Endothelial cell of umbilical vein (primary cell): ENCODE measurements around the gene ENOX2. TPM values are rescaled to one million over a fixed set of nuclear protein-coding genes. Genes with fewer than 3 reads are reported as not detected.

ENCODE experiments used
- BruUV-seq: library from RNA; stranded (reverse); fragments of 400-500 nt; replicated peaks from 2 replicates; lab custom pipeline; 2021; lab: Mats Ljungman, UMichigan
- CTCF ChIA-PET: fragments of 300-600, 350-600 bp; sonication (Branson Sonifier 250); formaldehyde crosslinking; loops from one replicate; lab custom pipeline; 2021; ENCODE audit warnings: antibody characterized with exemption, inconsistent platforms; lab: Charles Lee
- POLR2A ChIA-PET: fragments of 300-600, 350-600 bp; sonication (Branson Sonifier 250); formaldehyde crosslinking; loops from one replicate; lab custom pipeline; 2021; ENCODE audit warnings: antibody characterized with exemption, inconsistent platforms; lab: Charles Lee
- DNase-seq: peaks from one replicate; pipeline ENCODE4 v3.0.0-alpha.2; 2011; ENCODE audit warnings: low read depth, low spot score
- FAIRE-seq: peaks from 2 replicates; lab custom pipeline; 2011; peaks lifted over from hg19 to GRCh38; lab: Jason Lieb, UNC
- H2AFZ ChIP-seq: 2 replicates; pipeline ENCODE4 v1.6.0; 2012; ENCODE audit warnings: low read depth, low read length, control low read depth, inconsistent platforms
- H3K27ac ChIP-seq: 2 replicates; pipeline ENCODE4 v1.5.1; 2011; ENCODE audit warnings: low read depth, mild to moderate bottlenecking, control low read depth, low read length, moderate library complexity; ENCODE audit not compliant: insufficient read depth
- H3K27me3 ChIP-seq, 2 experiments: 2 replicates each; pipeline versions ENCODE4 v1.6.0 to v1.6.1; 2011; ENCODE audit warnings: low read length in 2 of 2, mixed read lengths in 1 of 2; ENCODE audit not compliant: control insufficient read depth in 2 of 2, insufficient read depth in 2 of 2
- H3K36me3 ChIP-seq, 2 experiments: 2 replicates in 1 of 2; 3 replicates in 1 of 2; pipeline ENCODE4 v1.5.1; 2011; ENCODE audit warnings: low read length in 2 of 2, mild to moderate bottlenecking in 1 of 2, moderate library complexity in 1 of 2; ENCODE audit not compliant: control insufficient read depth in 2 of 2, insufficient read depth in 2 of 2; ENCODE audit errors: extremely low read depth in 1 of 2
- H3K4me1 ChIP-seq: 3 replicates; pipeline ENCODE4 v1.5.1; 2011; ENCODE audit warnings: mild to moderate bottlenecking, low read length; ENCODE audit not compliant: control insufficient read depth, insufficient read depth; ENCODE audit errors: extremely low read depth
- H3K4me2 ChIP-seq: 2 replicates; pipeline ENCODE4 v1.6.1; 2011; ENCODE audit warnings: low read length, control low read depth, mixed read lengths; ENCODE audit not compliant: insufficient read depth
- H3K4me3 ChIP-seq, 3 experiments: fragments of 200-600 bp in 1 of 3; sonication (generic), shearing (Covaris generic) in 1 of 3; replicated peaks in 1 of 3; 2 replicates each; pipeline ENCODE4 v1.5.1; 2011 to 2016; ENCODE audit warnings: control low read depth in 3 of 3, low read length in 3 of 3, mild to moderate bottlenecking in 2 of 3, inconsistent platforms in 1 of 3, low read depth in 1 of 3, moderate library complexity in 1 of 3; ENCODE audit not compliant: insufficient read depth in 1 of 3
- H3K79me2 ChIP-seq: 2 replicates; pipeline ENCODE4 v1.6.0; 2012; ENCODE audit warnings: low read length, inconsistent platforms; ENCODE audit not compliant: control insufficient read depth, insufficient read depth
- H3K9ac ChIP-seq: replicated peaks from 2 replicates; pipeline ENCODE3; 2011; ENCODE audit warnings: low read length, control low read depth; ENCODE audit not compliant: insufficient read depth; ENCODE audit errors: extremely low read depth
- H3K9me1 ChIP-seq: replicated peaks from 3 replicates; pipeline ENCODE4 v1.6.0; 2011; ENCODE audit warnings: mild to moderate bottlenecking, low read length; ENCODE audit not compliant: control insufficient read depth, insufficient read depth; ENCODE audit errors: extremely low read depth
- H3K9me3 ChIP-seq: replicated peaks from 2 replicates; pipeline ENCODE4 v1.5.1; 2012; ENCODE audit warnings: low read length, inconsistent platforms; ENCODE audit not compliant: control insufficient read depth, insufficient read depth
- H4K20me1 ChIP-seq: replicated peaks from 2 replicates; pipeline ENCODE3; 2011; ENCODE audit warnings: mild to moderate bottlenecking, low read length; ENCODE audit not compliant: control insufficient read depth, insufficient read depth; ENCODE audit errors: extremely low read depth
- CTCF ChIP-seq, 2 donors: IDR thresholded peaks; 1 replicate in 1 of 2; 2 replicates in 1 of 2; pipeline ENCODE4 v1.5.1; 2011; ENCODE audit warnings: low read length in 2 of 2, mild to moderate bottlenecking in 2 of 2, moderate library complexity in 2 of 2, control low read depth in 1 of 2, inconsistent platforms in 1 of 2, low read depth in 1 of 2; ENCODE audit not compliant: insufficient read depth in 1 of 2; ENCODE audit errors: extremely low read depth in 1 of 2
- EZH2 ChIP-seq: IDR thresholded peaks from 2 replicates; pipeline ENCODE4 v1.6.1; 2012; ENCODE audit warnings: borderline replicate concordance, low read depth, mild to moderate bottlenecking, moderate library complexity, low read length, inconsistent platforms; ENCODE audit not compliant: severe bottlenecking
- FOS ChIP-seq: IDR thresholded peaks from 2 replicates; pipeline ENCODE4 v1.6.1; 2011; ENCODE audit warnings: mild to moderate bottlenecking, low read length, moderate library complexity, borderline replicate concordance; ENCODE audit not compliant: insufficient read depth
- GATA2 ChIP-seq: IDR thresholded peaks from 2 replicates; pipeline ENCODE4 v1.7.0; 2011; ENCODE audit warnings: low read depth, mild to moderate bottlenecking, moderate library complexity, mixed read lengths, low read length; ENCODE audit not compliant: insufficient read length, insufficient read depth
- JUN ChIP-seq: IDR thresholded peaks from 2 replicates; pipeline ENCODE4 v1.6.1; 2011; ENCODE audit warnings: borderline replicate concordance, low read depth; ENCODE audit not compliant: insufficient read length, insufficient read depth
- MAX ChIP-seq: IDR thresholded peaks from 2 replicates; pipeline ENCODE4 v1.6.1; 2011; ENCODE audit not compliant: insufficient read depth, insufficient read length
- MYC ChIP-seq: IDR thresholded peaks from one replicate; pipeline ENCODE4 v1.6.1; 2011; ENCODE audit warnings: mild to moderate bottlenecking, low read depth, low read length
- POLR2A ChIP-seq: IDR thresholded peaks from 2 replicates; pipeline ENCODE4 v1.6.1; 2012; ENCODE audit warnings: low read depth, mild to moderate bottlenecking, control low read depth, low read length
- POLR2AphosphoS5 ChIP-seq: IDR thresholded peaks from 2 replicates; pipeline ENCODE4 v1.6.1; 2012; ENCODE audit warnings: low read depth, mild to moderate bottlenecking, control low read depth, low read length, moderate library complexity; ENCODE audit not compliant: insufficient read depth
- dilution Hi-C: fragments of 300-500 bp; cut with MboI; formaldehyde crosslinking; loops from one replicate; pipeline ENCODE4 v1.15.0; 2019; ENCODE audit warnings: low sequenced_read_pairs; ENCODE audit not compliant: extremely low pct_ligation_motif_present
- intact Hi-C: fragments of 100-400 bp; cut with micrococcal nuclease; formaldehyde crosslinking; loops from one replicate; pipeline ENCODE4 v1.10.0; 2022
- polyA plus RNA-seq, 4 experiments: library from polyadenylated mRNA; depleted of rRNA in 3 of 4; stranded (reverse) in 3 of 4; unstranded in 1 of 4; fragments of >200 nt; gene quantifications; 2 replicates each; pipeline versions ENCODE4 v1.2.1 to v1.2.3, GENCODE V29; 2011 to 2012; ENCODE audit warnings: missing spikeins in 1 of 4
- total RNA-seq: library from RNA; stranded (reverse); gene quantifications from 2 replicates; pipeline ENCODE4 v1.2.3, GENCODE V29; 2021

Gene ENOX2
- total and polyA plus RNA-seq, 2 donors (not counting 3 experiments of a cell fraction or from before 2014, with no cell fraction given) = 5.5 to 13.1 TPM

- intact Hi-C loops (no loop called here), dilution Hi-C loops (no loop called here)
- Histone ChIP-seq H3K36me3 (no peaks in the 10 kb centered on the region), H3K9ac (no peak overlapping the region), H3K4me3 (no peak overlapping the region), H3K4me2 (no peak overlapping the region), H3K79me2 (no peaks in the 10 kb centered on the region), H3K9me1 (no peaks in the 10 kb centered on the region), H3K27me3 (no peaks in the 10 kb centered on the region), H2AFZ (no peak overlapping the region), H3K9me3 (no peaks in the 10 kb centered on the region), H3K4me1 (no peaks in the 10 kb centered on the region), H3K27ac (no peak overlapping the region), H4K20me1 (no peaks in the 10 kb centered on the region)
- TF ChIP-seq MAX = no peak
- TF ChIP-seq CTCF (IDR thresholded peaks at IDR 0.05; ENCODE audit: extremely low read depth in 1 of 2, insufficient read depth in 1 of 2, low read depth in 1 of 2, low read length in 2 of 2) = no peak
- TF ChIP-seq GATA2 = no peak
- TF ChIP-seq POLR2A = no peak
- TF ChIP-seq EZH2 = no peak
- no peak for TF ChIP-seq JUN
- no peak for TF ChIP-seq FOS
- TF ChIP-seq MYC = no peak
- TF ChIP-seq POLR2AphosphoS5 = no peak
- no peak for DNase-seq
- no peak for FAIRE-seq
- POLR2A ChIA-PET = no interaction called here
- no TSS peak for BruUV-seq
- CTCF ChIA-PET = no interaction called here
Measured at GRCh38 chrX:130719413-130719812, 183.6 kb downstream of the ENOX2 start.
